Panc1 (cell line): ENCODE measurements around the gene SYP. TPM values are rescaled to one million over a fixed set of nuclear protein-coding genes. Genes with fewer than 3 reads are reported as not detected.
"Not testable (repeated sequence)": the region's sequence is repeated elsewhere in the genome, so short reads cannot be mapped to it uniquely, and the experiment has no call there.

Experiments used
- ATAC-seq: fragments of 200-7000 bp; cut with Tn5 transposase; 2 replicates; pipeline ENCODE4 v1.9.1; 2020; ENCODE audit warnings: mild to moderate bottlenecking, moderate library complexity
- BruUV-seq: library from RNA; stranded (reverse); fragments of 400-500 nt; replicated peaks from 2 replicates; lab custom pipeline; 2021; lab: Mats Ljungman, UMichigan
- CTCF ChIA-PET: fragments of 300-600 bp; sonication (Branson Sonifier 250); formaldehyde crosslinking; loops from one replicate; lab custom pipeline; 2022; ENCODE audit warnings: antibody characterized with exemption; lab: Charles Lee
- POLR2A ChIA-PET: fragments of 300-600 bp; sonication (Branson Sonifier 250); formaldehyde crosslinking; loops from one replicate; lab custom pipeline; 2022; ENCODE audit warnings: antibody characterized with exemption; lab: Charles Lee
- DNase-seq: peaks from one replicate; pipeline ENCODE4 v3.0.0-alpha.2; 2010; ENCODE audit warnings: low read depth, low spot score
- H3K27ac ChIP-seq: 2 replicates; pipeline ENCODE4 v1.5.1; 2011; ENCODE audit warnings: mild to moderate bottlenecking, low read length, inconsistent platforms
- H3K27me3 ChIP-seq: fragments of 200-500 bp; sonication (Bioruptor generic); 2 replicates; pipeline ENCODE4 v1.6.0; 2014; ENCODE audit warnings: low read length, inconsistent platforms; ENCODE audit not compliant: control insufficient read depth, insufficient read depth
- H3K36me3 ChIP-seq: fragments of 200-500 bp; sonication (Bioruptor generic); 2 replicates; pipeline ENCODE4 v1.5.1; 2014; ENCODE audit warnings: inconsistent platforms, mild to moderate bottlenecking, low read length, moderate library complexity; ENCODE audit not compliant: control insufficient read depth, insufficient read depth
- H3K4me1 ChIP-seq: 2 replicates; pipeline ENCODE4 v1.5.1; 2011; ENCODE audit warnings: inconsistent platforms, mild to moderate bottlenecking, low read length, moderate library complexity; ENCODE audit not compliant: control insufficient read depth, insufficient read depth
- H3K4me3 ChIP-seq, 2 experiments: 2 replicates each; pipeline ENCODE4 v1.5.1; 2011 to 2012; ENCODE audit warnings: low read depth in 2 of 2, low read length in 2 of 2, mild to moderate bottlenecking in 2 of 2, inconsistent platforms in 1 of 2, moderate library complexity in 1 of 2
- H3K9me3 ChIP-seq: fragments of 200-500 bp; sonication (Bioruptor generic); 2 replicates; pipeline ENCODE4 v1.5.1; 2014; ENCODE audit warnings: low read depth, mild to moderate bottlenecking, inconsistent platforms, low read length, moderate library complexity; ENCODE audit not compliant: control insufficient read depth, insufficient read depth
- POLR2AphosphoS5 ChIP-seq: IDR thresholded peaks from 2 replicates; pipeline ENCODE4 v1.6.1; 2012; ENCODE audit warnings: mild to moderate bottlenecking, low read depth, low read length, moderate library complexity
- SIN3A ChIP-seq: IDR thresholded peaks from 2 replicates; pipeline ENCODE4 v1.6.1; 2012; ENCODE audit warnings: low read depth, mild to moderate bottlenecking, low read length, moderate library complexity, borderline replicate concordance; ENCODE audit not compliant: insufficient read depth
- TCF7L2 ChIP-seq: IDR thresholded peaks from 2 replicates; pipeline ENCODE4 v1.6.1; 2011; ENCODE audit warnings: mild to moderate bottlenecking, low read depth, low read length, inconsistent platforms
- in situ Hi-C: cut with HindIII; loops from 2 replicates; pipeline ENCODE4 v1.10.0; 2016; ENCODE audit warnings: low sequenced_read_pairs, low pct_unique_long_range_greater_than_20kb
- intact Hi-C: fragments of 100-400 bp; cut with micrococcal nuclease; formaldehyde crosslinking; loops from one replicate; pipeline ENCODE4 v1.10.0; 2022; ENCODE audit not compliant: unreplicated experiment
- total RNA-seq: library from RNA; stranded (reverse); gene quantifications from one replicate; pipeline ENCODE4 v1.2.1, GENCODE V29; 2021; ENCODE audit not compliant: unreplicated experiment
- TF ChIP-seq, protein P1 (sequence below): fragments of 450-650 bp; IDR thresholded peaks from 2 replicates; pipeline ENCODE4 v1.5.1; 2017; ENCODE audit warnings: mild to moderate bottlenecking
- TF ChIP-seq, protein P2 (sequence below), 2 experiments: IDR thresholded peaks; 2 replicates each; pipeline ENCODE4 v1.6.1; 2011 to 2012; ENCODE audit warnings: low read depth in 2 of 2, control low read depth in 1 of 2, low read length in 1 of 2, mild to moderate bottlenecking in 1 of 2, moderate library complexity in 1 of 2; ENCODE audit not compliant: insufficient read depth in 1 of 2

Gene SYP
- total RNA-seq, 1 experiment from 2014 or later, result 12.4 TPM

- ATAC-seq, in situ Hi-C loops, CTCF ChIA-PET, intact Hi-C loops, H3K27me3 ChIP-seq, H3K4me1 ChIP-seq, H3K4me3 ChIP-seq, H3K36me3 ChIP-seq, H3K27ac ChIP-seq, H3K9me3 ChIP-seq, BruUV-seq, POLR2A ChIA-PET, DNase-seq: not testable (repeated sequence)
These were observed 51.4 kb downstream of the SYP start for GRCh38 chrX:49148390-49149100.

GRCh38 chrX:49147936-49148335 lies 52.1 kb downstream of the SYP start:
- DNase-seq (no peak), ATAC-seq (no peak)
- in situ Hi-C loops (no loop called here), intact Hi-C loops (no loop called here)
- no TSS peak for BruUV-seq
- Histone ChIP-seq H3K36me3 (no peaks in the 10 kb centered on the region), H3K27ac (no peak overlapping the region), H3K9me3 (no peaks in the 10 kb centered on the region), H3K4me3 (no peak overlapping the region), H3K4me1 (no peaks in the 10 kb centered on the region), H3K27me3 (no peaks in the 10 kb centered on the region)
- ChIA-PET POLR2A (no interaction called here), CTCF (no interaction called here)
- TF ChIP-seq SIN3A, result no peak
- no peak for TF ChIP-seq POLR2AphosphoS5
- TF ChIP-seq, protein P1, sequence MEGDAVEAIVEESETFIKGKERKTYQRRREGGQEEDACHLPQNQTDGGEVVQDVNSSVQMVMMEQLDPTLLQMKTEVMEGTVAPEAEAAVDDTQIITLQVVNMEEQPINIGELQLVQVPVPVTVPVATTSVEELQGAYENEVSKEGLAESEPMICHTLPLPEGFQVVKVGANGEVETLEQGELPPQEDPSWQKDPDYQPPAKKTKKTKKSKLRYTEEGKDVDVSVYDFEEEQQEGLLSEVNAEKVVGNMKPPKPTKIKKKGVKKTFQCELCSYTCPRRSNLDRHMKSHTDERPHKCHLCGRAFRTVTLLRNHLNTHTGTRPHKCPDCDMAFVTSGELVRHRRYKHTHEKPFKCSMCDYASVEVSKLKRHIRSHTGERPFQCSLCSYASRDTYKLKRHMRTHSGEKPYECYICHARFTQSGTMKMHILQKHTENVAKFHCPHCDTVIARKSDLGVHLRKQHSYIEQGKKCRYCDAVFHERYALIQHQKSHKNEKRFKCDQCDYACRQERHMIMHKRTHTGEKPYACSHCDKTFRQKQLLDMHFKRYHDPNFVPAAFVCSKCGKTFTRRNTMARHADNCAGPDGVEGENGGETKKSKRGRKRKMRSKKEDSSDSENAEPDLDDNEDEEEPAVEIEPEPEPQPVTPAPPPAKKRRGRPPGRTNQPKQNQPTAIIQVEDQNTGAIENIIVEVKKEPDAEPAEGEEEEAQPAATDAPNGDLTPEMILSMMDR, result no peak
- TF ChIP-seq, protein P2, sequence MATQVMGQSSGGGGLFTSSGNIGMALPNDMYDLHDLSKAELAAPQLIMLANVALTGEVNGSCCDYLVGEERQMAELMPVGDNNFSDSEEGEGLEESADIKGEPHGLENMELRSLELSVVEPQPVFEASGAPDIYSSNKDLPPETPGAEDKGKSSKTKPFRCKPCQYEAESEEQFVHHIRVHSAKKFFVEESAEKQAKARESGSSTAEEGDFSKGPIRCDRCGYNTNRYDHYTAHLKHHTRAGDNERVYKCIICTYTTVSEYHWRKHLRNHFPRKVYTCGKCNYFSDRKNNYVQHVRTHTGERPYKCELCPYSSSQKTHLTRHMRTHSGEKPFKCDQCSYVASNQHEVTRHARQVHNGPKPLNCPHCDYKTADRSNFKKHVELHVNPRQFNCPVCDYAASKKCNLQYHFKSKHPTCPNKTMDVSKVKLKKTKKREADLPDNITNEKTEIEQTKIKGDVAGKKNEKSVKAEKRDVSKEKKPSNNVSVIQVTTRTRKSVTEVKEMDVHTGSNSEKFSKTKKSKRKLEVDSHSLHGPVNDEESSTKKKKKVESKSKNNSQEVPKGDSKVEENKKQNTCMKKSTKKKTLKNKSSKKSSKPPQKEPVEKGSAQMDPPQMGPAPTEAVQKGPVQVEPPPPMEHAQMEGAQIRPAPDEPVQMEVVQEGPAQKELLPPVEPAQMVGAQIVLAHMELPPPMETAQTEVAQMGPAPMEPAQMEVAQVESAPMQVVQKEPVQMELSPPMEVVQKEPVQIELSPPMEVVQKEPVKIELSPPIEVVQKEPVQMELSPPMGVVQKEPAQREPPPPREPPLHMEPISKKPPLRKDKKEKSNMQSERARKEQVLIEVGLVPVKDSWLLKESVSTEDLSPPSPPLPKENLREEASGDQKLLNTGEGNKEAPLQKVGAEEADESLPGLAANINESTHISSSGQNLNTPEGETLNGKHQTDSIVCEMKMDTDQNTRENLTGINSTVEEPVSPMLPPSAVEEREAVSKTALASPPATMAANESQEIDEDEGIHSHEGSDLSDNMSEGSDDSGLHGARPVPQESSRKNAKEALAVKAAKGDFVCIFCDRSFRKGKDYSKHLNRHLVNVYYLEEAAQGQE (IDR thresholded peaks at IDR 0.05; ENCODE audit: insufficient read depth in 1 of 2, low read depth in 2 of 2, low read length in 1 of 2), result no peak
- no peak for TF ChIP-seq TCF7L2

- Histone ChIP-seq H3K4me1 (no peaks in the 10 kb centered on the region), H3K4me3 (no peak overlapping the region), H3K27ac (no peak overlapping the region), H3K36me3 (no peaks in the 10 kb centered on the region), H3K9me3 (no peaks in the 10 kb centered on the region), H3K27me3 (no peaks in the 10 kb centered on the region)
- POLR2A ChIA-PET, result no interaction called here
- intact Hi-C loops (no loop called here), in situ Hi-C loops (no loop called here)
- DNase-seq (no peak), ATAC-seq (no peak)
- CTCF ChIA-PET, result no interaction called here
- no peak for TF ChIP-seq POLR2AphosphoS5
- TF ChIP-seq, protein P1, result no peak
- TF ChIP-seq, protein P2 (IDR thresholded peaks at IDR 0.05; ENCODE audit: insufficient read depth in 1 of 2, low read depth in 2 of 2, low read length in 1 of 2), result no peak
- no peak for TF ChIP-seq SIN3A
- TF ChIP-seq TCF7L2, result no peak
- no TSS peak for BruUV-seq
These were observed 52.7 kb downstream of the SYP start for GRCh38 chrX:49147282-49147681.
